HUES64 (cell line): ENCODE results near the gene QRFPR.

ENCODE experiments used
- H3K27ac ChIP-seq: 2 replicates; pipeline ENCODE4 v1.7.0; 2013; ENCODE audit warnings: low read depth, low read length, inconsistent platforms
- H3K27me3 ChIP-seq: 2 replicates; pipeline ENCODE4 v1.6.1; 2013; ENCODE audit warnings: mild to moderate bottlenecking, low read length; ENCODE audit not compliant: insufficient read depth
- H3K36me3 ChIP-seq: 2 replicates; pipeline ENCODE4 v1.6.1; 2013; ENCODE audit warnings: mild to moderate bottlenecking, low read length; ENCODE audit not compliant: insufficient read depth
- H3K4me1 ChIP-seq: 2 replicates; pipeline ENCODE4 v1.6.1; 2013; ENCODE audit warnings: mild to moderate bottlenecking, low read length, moderate library complexity; ENCODE audit not compliant: insufficient read depth
- H3K4me3 ChIP-seq: 2 replicates; pipeline ENCODE4 v1.5.1; 2013; ENCODE audit warnings: mild to moderate bottlenecking, low read length, moderate library complexity
- H3K9ac ChIP-seq: 2 replicates; pipeline ENCODE4 v1.6.1; 2013; ENCODE audit warnings: mild to moderate bottlenecking, low read depth, low read length
- H3K9me3 ChIP-seq: 2 replicates; pipeline ENCODE4 v1.6.1; 2013; ENCODE audit warnings: low read depth, low read length; ENCODE audit not compliant: insufficient read depth
- WGBS: fragments of 150-250, 120-280 bp; methylation state at CpG from one replicate; pipeline ENCODE4 v1.1.7; 2013; ENCODE audit warnings: missing lambda C conversion rate; 5-methylcytosine and 5-hydroxymethylcytosine counted together

The QRFPR gene

DNA sequence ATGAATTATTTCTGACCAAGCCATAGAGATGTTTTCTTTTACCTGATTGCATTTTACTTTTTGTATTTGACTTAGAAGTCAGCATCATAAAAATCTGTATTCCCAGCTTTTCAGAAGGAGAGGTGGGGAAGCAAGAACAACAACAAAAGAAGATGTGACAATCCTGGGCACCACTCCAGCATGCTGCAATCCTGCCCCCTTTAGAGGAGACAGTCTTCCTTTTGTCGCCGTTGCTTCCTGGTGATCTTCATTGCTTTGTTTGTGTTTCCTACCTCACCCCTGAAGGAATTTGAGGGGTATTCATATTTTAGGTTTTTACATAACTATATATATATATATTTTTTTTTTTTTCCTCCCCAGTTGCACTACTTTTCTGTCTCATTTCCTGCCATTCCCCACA is 3.7 kb downstream of the QRFPR start:
- 0 out of 2 replicates have a peak, but pooled peaks cover 3% of the 10 kb centered on the region for H3K4me1 ChIP-seq
- H3K36me3 ChIP-seq: no peaks in the 10 kb centered on the region
- H3K9ac ChIP-seq: no peak overlapping the region
- H3K9me3 ChIP-seq: no peaks in the 10 kb centered on the region
- WGBS: 100% methylated on average over 2 of the region's 2 CpGs
- no peak overlapping the region for H3K27ac ChIP-seq
- peaks cover 42% of the 10 kb centered on the region for H3K27me3 ChIP-seq
- H3K4me3 ChIP-seq: no peak overlapping the region

DNA sequence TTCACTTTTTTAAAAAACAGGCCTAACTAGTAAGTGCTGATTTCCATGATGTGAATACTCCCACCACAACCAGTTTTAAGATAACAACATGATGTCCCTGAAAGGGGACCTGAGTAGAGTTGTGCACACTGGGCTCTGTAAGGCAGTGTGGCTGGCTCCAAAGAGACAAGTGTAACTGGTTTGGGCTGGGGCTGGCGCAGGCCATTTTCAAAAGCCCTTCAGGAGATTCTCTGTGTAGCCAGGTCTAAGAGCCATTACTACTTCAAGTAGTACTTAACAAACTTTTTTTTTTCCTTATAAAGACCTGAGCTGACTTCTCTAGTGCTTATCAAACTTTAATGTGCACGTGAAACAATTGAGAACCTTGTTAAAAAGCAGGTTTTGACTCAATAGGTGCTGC is 4.3 kb downstream of the QRFPR start:
- Histone ChIP-seq H3K27me3 (peaks cover 37% of the 10 kb centered on the region), H3K36me3 (no peaks in the 10 kb centered on the region), H3K4me1 (0 out of 2 replicates have a peak, but pooled peaks cover 3% of the 10 kb centered on the region), H3K9me3 (no peaks in the 10 kb centered on the region), H3K27ac (no peak overlapping the region), H3K4me3 (no peak overlapping the region), H3K9ac (no peak overlapping the region)
- WGBS: 95% methylated on average over 2 of the region's 2 CpGs

DNA sequence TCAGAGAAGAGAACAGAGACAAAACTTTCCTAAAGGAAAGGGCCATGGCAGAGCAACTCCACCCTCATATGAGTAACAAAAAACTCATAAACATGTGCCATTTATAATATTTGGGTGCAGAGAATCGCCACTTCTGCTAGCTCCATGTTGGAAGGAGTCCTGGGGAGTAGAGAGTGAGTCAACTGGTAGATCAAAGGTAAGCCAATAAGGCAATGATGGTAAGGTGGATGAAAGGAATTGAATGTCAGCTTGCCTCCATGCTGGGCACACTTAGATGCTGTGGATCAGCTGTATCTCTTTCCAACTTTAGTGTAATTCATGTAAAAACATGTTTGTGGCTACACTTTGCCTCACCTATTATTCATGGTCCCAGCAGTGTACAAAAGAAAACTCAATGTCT is 4.7 kb downstream of the QRFPR start:
- Histone ChIP-seq H3K27ac (no peak overlapping the region), H3K4me1 (0 out of 2 replicates have a peak, but pooled peaks cover 1% of the 10 kb centered on the region), H3K36me3 (no peaks in the 10 kb centered on the region), H3K27me3 (peaks cover 32% of the 10 kb centered on the region), H3K9ac (no peak overlapping the region), H3K4me3 (no peak overlapping the region), H3K9me3 (no peaks in the 10 kb centered on the region)
- WGBS: 91% methylated on average over 1 of the region's 1 CpG

DNA sequence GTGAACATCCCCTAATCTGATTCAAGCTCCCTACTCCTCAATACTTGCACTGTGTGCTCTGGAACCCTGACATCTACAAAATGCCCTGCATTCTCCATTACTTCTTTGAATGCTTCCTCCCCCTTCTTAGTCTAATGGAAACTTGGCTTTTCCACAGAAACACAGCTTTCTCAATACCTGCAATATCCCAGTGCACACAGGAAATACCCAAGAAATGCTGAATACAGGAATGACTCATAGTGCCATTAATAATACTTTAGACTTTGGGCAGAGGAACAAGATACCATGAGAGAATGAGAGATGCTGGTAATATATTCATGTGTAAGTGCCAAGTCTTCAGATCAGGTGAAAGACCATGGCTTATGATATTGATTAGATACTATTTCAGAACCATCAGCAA is 5.6 kb downstream of the QRFPR start:
- no peak overlapping the region for H3K4me3 ChIP-seq
- peaks cover 24% of the 10 kb centered on the region for H3K27me3 ChIP-seq
- no peak overlapping the region for H3K27ac ChIP-seq
- H3K36me3 ChIP-seq: no peaks in the 10 kb centered on the region
- H3K4me1 ChIP-seq: no peaks in the 10 kb centered on the region
- H3K9ac ChIP-seq: no peak overlapping the region
- H3K9me3 ChIP-seq: no peaks in the 10 kb centered on the region

DNA sequence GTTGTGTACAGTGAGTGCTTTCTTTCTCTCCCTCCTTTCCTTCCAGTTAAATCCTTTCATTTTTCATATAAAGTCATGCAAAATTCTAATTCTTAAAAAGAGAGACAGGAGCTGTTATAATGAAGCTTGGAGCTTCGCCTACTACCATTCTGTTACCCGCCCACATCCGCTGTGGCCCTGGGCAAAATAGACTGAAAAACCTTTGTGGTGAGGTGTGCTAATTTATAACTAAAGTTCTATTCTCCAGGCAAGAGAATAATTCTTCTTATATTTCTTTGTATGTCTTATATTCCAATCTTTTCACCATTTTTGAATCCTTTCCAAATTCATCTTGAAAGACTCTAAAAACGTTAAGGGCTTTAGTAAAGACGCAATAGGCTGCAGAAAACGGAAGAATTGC is 7.0 kb downstream of the QRFPR start:
- Histone ChIP-seq H3K9ac (no peak overlapping the region), H3K9me3 (no peaks in the 10 kb centered on the region), H3K4me1 (no peaks in the 10 kb centered on the region), H3K27me3 (peaks cover 10% of the 10 kb centered on the region), H3K27ac (no peak overlapping the region), H3K36me3 (no peaks in the 10 kb centered on the region), H3K4me3 (no peak overlapping the region)
- 96% methylated on average over 6 of the region's 6 CpGs for WGBS

DNA sequence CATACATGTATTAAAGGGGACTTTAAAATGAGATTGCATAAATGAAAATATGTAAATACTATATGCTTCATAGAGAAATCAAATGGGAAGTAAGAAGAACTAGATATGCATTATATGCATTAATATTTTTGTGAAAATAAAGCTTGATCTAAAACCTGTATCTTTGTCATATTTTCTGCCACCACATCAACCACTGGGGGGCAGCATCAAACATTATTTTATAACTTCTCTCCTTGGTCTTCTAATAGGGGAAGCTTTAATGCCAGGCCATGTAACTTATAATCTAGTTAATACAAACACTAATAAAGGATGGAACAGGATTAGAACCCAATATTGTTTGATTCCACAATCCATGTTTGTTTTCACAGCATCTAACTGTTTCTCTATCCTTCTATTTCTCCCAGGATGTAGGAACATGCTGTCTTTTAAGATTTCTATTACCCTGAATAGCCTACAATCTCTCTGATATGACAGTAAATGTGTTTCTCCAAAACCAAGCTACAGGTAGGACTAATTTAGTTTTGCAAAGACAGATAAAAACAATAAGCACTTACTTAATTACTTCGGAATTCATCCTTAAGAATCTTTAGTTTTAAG is 10.0 kb downstream of the QRFPR start:
- no peaks in the 10 kb centered on the region for H3K4me1 ChIP-seq
- H3K27me3 ChIP-seq: no peaks in the 10 kb centered on the region
- no peaks in the 10 kb centered on the region for H3K36me3 ChIP-seq
- WGBS: 86% methylated on average over 1 of the region's 1 CpG
- H3K27ac ChIP-seq: no peak overlapping the region
- H3K9me3 ChIP-seq: no peaks in the 10 kb centered on the region
- H3K9ac ChIP-seq: no peak overlapping the region
- H3K4me3 ChIP-seq: no peak overlapping the region

DNA sequence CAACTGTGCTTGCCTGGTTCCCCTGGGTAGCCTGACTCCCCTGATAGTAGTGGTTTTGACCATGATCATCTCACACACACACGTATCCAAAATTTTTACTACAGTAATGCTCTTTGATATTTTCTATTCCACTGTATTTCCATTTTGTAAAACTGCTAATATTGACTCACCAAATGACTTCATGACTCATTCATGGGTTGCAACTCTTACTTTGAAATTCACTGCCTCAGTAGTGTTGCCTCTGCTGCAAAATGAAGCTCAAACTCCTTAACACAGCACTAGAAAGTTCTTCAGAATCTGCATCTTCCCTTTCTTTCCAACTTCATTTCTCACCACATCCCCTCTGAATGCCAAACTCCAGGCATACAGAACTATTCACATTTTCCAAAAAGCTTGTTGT is 20.3 kb downstream of the QRFPR start:
- Histone ChIP-seq H3K36me3 (no peaks in the 10 kb centered on the region), H3K4me1 (no peaks in the 10 kb centered on the region), H3K27me3 (no peaks in the 10 kb centered on the region), H3K9ac (no peak overlapping the region), H3K27ac (no peak overlapping the region), H3K4me3 (no peak overlapping the region), H3K9me3 (no peaks in the 10 kb centered on the region)
- WGBS: 100% methylated on average over 1 of the region's 1 CpG

DNA sequence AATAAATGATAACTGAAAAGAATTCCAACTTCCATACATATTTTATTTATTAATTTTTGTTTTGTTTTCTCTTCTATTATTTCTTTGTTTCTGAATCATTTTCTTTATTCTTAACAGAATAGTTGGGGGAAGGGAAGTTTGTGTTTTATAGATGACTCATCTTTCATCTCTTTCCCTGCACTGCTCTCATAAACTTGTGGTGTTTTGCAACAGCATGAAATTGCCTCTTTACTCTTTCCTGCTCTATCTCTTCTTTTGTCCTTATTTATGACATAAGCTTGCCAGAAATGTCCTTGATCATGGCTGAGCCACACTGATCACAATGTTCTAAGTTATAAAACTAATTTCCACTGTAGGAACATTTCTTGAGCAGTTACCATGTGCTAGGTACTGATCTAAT is 22.3 kb downstream of the QRFPR start:
- Histone ChIP-seq H3K9ac (no peak overlapping the region), H3K9me3 (no peaks in the 10 kb centered on the region), H3K4me3 (no peak overlapping the region), H3K36me3 (no peaks in the 10 kb centered on the region), H3K27me3 (no peaks in the 10 kb centered on the region), H3K27ac (no peak overlapping the region), H3K4me1 (no peaks in the 10 kb centered on the region)

DNA sequence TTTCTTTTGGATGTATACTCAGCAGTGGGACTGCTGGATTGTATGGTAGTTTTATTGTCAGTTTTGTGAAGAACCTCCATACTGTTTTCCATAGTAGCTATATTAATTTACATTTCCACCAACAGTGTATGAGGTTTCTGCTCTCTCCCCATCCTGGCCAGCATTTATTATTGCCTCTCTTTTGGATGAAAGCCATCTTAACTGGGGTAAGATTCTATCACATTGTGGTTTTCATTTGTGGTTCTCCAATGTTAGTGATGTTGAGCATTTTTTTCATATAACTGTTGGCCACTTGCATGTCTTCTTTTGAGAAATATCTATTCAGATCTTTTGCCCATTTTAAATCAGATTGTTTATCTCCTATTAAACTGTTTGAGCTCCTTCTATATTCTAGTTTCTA is 27.6 kb downstream of the QRFPR start:
- Histone ChIP-seq H3K27me3 (no peaks in the 10 kb centered on the region), H3K9ac (no peak overlapping the region), H3K9me3 (no peaks in the 10 kb centered on the region), H3K4me1 (no peaks in the 10 kb centered on the region), H3K36me3 (no peaks in the 10 kb centered on the region), H3K27ac (no peak overlapping the region), H3K4me3 (no peak overlapping the region)

DNA sequence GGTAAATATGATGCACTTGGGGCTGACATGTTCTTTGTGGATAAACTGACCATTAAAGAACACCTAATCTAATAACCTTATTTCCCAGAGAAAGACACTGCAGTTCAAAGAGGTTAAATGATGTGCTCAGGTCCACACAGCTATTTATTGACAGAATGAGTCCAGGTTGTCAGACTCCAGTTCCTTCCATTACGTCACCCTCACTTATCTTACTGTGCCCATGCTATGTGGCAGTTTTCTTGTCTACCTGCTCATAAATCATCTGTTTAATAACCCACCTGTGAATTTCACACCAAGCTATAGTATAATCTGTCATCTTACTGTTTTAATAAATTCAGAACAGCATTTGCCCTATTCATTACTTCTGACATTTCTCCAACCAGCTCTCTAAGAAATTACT is 36.7 kb downstream of the QRFPR start:
- H3K36me3 ChIP-seq: no peaks in the 10 kb centered on the region
- WGBS: 93% methylated on average over 1 of the region's 1 CpG
- no peaks in the 10 kb centered on the region for H3K27me3 ChIP-seq
- H3K4me3 ChIP-seq: no peak overlapping the region
- H3K9ac ChIP-seq: no peak overlapping the region
- no peak overlapping the region for H3K27ac ChIP-seq
- H3K4me1 ChIP-seq: peaks cover 2% of the 10 kb centered on the region; the same call in 1 of the 2 replicates
- H3K9me3 ChIP-seq: no peaks in the 10 kb centered on the region

DNA sequence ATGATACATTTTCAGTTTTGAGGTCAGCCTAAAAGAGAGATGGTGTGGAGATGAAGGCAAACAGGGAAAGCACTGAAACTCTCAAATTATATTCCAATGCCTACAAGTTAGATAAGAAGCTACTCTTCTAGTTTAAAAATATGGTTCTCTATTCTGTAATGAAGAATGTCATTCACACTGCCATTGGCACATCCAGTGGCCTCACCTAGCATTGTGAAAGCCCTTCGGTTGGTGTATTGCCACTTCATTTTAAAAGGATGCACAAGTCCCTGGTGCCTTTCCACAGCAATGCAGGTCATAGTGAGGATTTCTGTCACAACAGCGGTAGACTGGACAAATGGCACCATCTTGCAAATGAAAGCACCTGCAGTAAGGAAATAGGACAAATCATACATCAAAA is 40.6 kb downstream of the QRFPR start:
- no peaks in the 10 kb centered on the region for H3K27me3 ChIP-seq
- H3K36me3 ChIP-seq: no peaks in the 10 kb centered on the region
- no peak overlapping the region for H3K4me3 ChIP-seq
- H3K9ac ChIP-seq: no peak overlapping the region
- 93% methylated on average over 2 of the region's 2 CpGs for WGBS
- H3K9me3 ChIP-seq: no peaks in the 10 kb centered on the region
- peaks cover 11% of the 10 kb centered on the region; the same call in 1 of the 2 replicates for H3K4me1 ChIP-seq
- H3K27ac ChIP-seq: no peak overlapping the region

DNA sequence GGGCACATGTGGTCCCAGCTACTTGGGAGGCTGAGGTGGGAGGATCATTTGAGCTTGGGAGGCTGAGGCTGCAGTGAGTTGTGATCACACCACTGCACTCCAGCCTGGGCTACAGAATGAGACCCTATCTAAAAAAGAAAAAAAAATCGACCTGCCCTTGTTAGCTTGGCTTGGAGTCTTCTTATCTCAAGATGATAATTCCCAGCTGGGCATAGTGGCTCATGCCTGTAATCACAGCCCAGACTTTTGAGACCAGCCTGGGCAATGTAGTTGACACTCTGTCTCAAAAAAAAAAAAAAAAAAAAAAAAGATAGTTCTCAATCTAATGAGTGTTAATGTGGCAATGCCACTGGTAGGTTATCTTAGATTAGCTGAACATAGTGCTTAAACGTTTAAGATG is 41.0 kb downstream of the QRFPR start:
- H3K4me3 ChIP-seq: no peak overlapping the region
- H3K27ac ChIP-seq: no peak overlapping the region
- no peaks in the 10 kb centered on the region for H3K36me3 ChIP-seq
- no peaks in the 10 kb centered on the region for H3K9me3 ChIP-seq
- no peak overlapping the region for H3K9ac ChIP-seq
- peaks cover 11% of the 10 kb centered on the region; the same call in 1 of the 2 replicates for H3K4me1 ChIP-seq
- WGBS: 78% methylated on average over 2 of the region's 2 CpGs
- no peaks in the 10 kb centered on the region for H3K27me3 ChIP-seq
